Fibroblast of lung (primary cell): ENCODE results near the gene DIP2C.

ENCODE experiments used
- EZH2 ChIP-seq: IDR thresholded peaks from 2 replicates; pipeline ENCODE4 v1.5.1; 2012; ENCODE audit warnings: low read length, control low read depth, mild to moderate bottlenecking; ENCODE audit errors: missing control alignments
- TF ChIP-seq, protein P1 (sequence below), 2 donors: IDR thresholded peaks in 1 of 2; conservative IDR thresholded peaks in 1 of 2; 1 replicate in 1 of 2; 2 replicates in 1 of 2; pipeline ENCODE4 v1.5.1; 2011 to 2012; ENCODE audit warnings: low read length in 2 of 2, control low read depth in 1 of 2, inconsistent platforms in 1 of 2, low read depth in 1 of 2, mild to moderate bottlenecking in 1 of 2

DNA sequence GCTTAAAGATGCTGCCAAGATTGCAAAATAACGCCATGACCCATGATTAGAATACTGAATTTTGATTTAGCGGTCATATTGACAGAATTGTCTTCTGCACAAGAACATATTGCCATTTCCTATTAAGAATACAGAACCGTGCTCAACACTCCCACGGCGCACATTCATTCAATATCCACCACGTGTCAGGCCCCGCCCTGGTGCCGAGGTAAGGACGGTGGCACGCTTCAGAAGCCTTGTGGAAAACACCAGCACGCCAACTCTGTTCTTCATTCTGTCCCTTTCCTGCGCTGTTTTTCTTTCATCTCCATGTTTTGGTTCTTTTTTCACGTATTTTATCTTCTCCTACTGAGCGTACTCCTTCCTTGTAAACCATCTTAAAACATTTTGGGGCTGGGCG lies 364.9 kb downstream of the DIP2C start:
- TF ChIP-seq, protein P1, sequence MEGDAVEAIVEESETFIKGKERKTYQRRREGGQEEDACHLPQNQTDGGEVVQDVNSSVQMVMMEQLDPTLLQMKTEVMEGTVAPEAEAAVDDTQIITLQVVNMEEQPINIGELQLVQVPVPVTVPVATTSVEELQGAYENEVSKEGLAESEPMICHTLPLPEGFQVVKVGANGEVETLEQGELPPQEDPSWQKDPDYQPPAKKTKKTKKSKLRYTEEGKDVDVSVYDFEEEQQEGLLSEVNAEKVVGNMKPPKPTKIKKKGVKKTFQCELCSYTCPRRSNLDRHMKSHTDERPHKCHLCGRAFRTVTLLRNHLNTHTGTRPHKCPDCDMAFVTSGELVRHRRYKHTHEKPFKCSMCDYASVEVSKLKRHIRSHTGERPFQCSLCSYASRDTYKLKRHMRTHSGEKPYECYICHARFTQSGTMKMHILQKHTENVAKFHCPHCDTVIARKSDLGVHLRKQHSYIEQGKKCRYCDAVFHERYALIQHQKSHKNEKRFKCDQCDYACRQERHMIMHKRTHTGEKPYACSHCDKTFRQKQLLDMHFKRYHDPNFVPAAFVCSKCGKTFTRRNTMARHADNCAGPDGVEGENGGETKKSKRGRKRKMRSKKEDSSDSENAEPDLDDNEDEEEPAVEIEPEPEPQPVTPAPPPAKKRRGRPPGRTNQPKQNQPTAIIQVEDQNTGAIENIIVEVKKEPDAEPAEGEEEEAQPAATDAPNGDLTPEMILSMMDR (conservative IDR thresholded peaks at IDR 0.05 in 1 of 2, IDR thresholded peaks at IDR 0.05 in 1 of 2; ENCODE audit: low read depth in 1 of 2, low read length in 2 of 2): no peak
- no peak for TF ChIP-seq EZH2
